IPS-11a (cell line): ENCODE results near the gene GOLGA6C.
"Not testable (repeated sequence)": the region's sequence is repeated elsewhere in the genome, so short reads cannot be mapped to it uniquely, and the experiment has no call there.

ENCODE experiments used
- H3K4me3 ChIP-seq: one replicate; pipeline ENCODE4 v1.5.1; 2013; ENCODE audit warnings: low read depth, low read length, control low read depth

GOLGA6C gene

GRCh38 chr15:75248991-75249390, 9.1 kb upstream of the GOLGA6C start:
- H3K4me3 ChIP-seq, result not testable (repeated sequence)

- H3K4me3 ChIP-seq, result no peak overlapping the region
Observed at GRCh38 chr15:75249726-75250125, 8.4 kb upstream of the GOLGA6C start.

- not testable (repeated sequence) for H3K4me3 ChIP-seq
Observed at GRCh38 chr15:75251343-75251742, 6.8 kb upstream of the GOLGA6C start.

- H3K4me3 ChIP-seq, result not testable (repeated sequence)
Observed at GRCh38 chr15:75252285-75252684, 5.8 kb upstream of the GOLGA6C start.

- H3K4me3 ChIP-seq, result not testable (repeated sequence)
Observed at GRCh38 chr15:75258620-75259343, 648 bp downstream of the GOLGA6C start.

GRCh38 chr15:75259873-75260272, 1.7 kb downstream of the GOLGA6C start:
- not testable (repeated sequence) for H3K4me3 ChIP-seq

- H3K4me3 ChIP-seq, result not testable (repeated sequence)
Observed at GRCh38 chr15:75273751-75274359, 15.7 kb downstream of the GOLGA6C start.

GRCh38 chr15:75274509-75275107, 16.5 kb downstream of the GOLGA6C start:
- H3K4me3 ChIP-seq, result not testable (repeated sequence)

- not testable (repeated sequence) for H3K4me3 ChIP-seq
Observed at GRCh38 chr15:75275617-75276016, 17.5 kb downstream of the GOLGA6C start.

- H3K4me3 ChIP-seq, result not testable (repeated sequence)
Observed at GRCh38 chr15:75278497-75278896, 20.4 kb downstream of the GOLGA6C start.

- not testable (repeated sequence) for H3K4me3 ChIP-seq
Observed at GRCh38 chr15:75282572-75282971, 24.4 kb downstream of the GOLGA6C start, which contains the start of gene GOLGA6D. TSS of gene GOLGA6D (plus strand) at chr15:75282835. CDS start at chr15:75282876, 41 bp downstream.

- not testable (repeated sequence) for H3K4me3 ChIP-seq
Observed at GRCh38 chr15:75284152-75284551, 26.0 kb downstream of the GOLGA6C start.

GRCh38 chr15:75293660-75294059, 35.5 kb downstream of the GOLGA6C start:
- not testable (repeated sequence) for H3K4me3 ChIP-seq

- H3K4me3 ChIP-seq, result not testable (repeated sequence)
Observed at GRCh38 chr15:75298541-75299310, 40.6 kb downstream of the GOLGA6C start.

- H3K4me3 ChIP-seq, result not testable (repeated sequence)
Observed at GRCh38 chr15:75299311-75299688, 41.2 kb downstream of the GOLGA6C start.

- not testable (repeated sequence) for H3K4me3 ChIP-seq
Observed at GRCh38 chr15:75300026-75300425, 41.9 kb downstream of the GOLGA6C start.

GRCh38 chr15:75302318-75302717, 44.2 kb downstream of the GOLGA6C start:
- H3K4me3 ChIP-seq, result no peak overlapping the region

- H3K4me3 ChIP-seq, result not testable (repeated sequence)
Observed at GRCh38 chr15:75302753-75303152, 44.6 kb downstream of the GOLGA6C start.

GRCh38 chr15:75306188-75306587, 48.1 kb downstream of the GOLGA6C start:
- no peak overlapping the region for H3K4me3 ChIP-seq

- H3K4me3 ChIP-seq, result no peak overlapping the region
Observed at GRCh38 chr15:75307778-75308390, 49.8 kb downstream of the GOLGA6C start.

- H3K4me3 ChIP-seq, result no peak overlapping the region
Observed at GRCh38 chr15:75309711-75310110, 51.6 kb downstream of the GOLGA6C start.
